Hematopoietic multipotent progenitor cell treated with erythropoietin and hydrocortisone succinate and interleukin-3 and kit ligand, for 4 days (in vitro differentiated cells): ENCODE measurements around the gene CALCOCO1.

ENCODE experiments used
- DNase-seq: peaks from one replicate; pipeline ENCODE4 v3.0.0-alpha.2; 2015

CALCOCO1 gene

DNA sequence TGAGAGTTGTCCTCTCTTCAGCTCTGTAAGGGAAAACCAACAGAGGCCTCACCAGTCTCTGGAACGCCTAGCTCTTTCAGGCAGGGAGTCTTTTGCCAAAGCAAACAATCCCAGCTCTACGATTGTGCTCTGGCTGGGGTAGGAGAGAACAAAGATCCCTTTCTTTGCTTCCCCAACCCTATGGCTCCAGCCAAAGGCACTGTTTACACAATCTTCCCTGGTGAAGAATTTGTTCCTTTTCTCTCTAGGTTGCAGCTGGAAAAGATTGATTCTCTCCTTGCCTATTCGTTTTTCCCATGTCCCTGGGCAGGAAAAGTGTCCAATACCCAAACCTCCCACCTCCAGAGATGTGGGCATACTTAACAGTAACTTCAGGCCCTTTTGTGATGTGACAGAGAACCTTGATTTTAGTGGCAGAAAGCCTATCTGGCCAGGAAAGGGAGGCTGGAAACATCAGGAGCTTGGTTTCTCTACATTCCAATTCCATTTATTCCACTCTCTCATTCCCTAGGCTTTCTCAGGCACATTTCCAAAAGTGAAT is 68.2 kb downstream of the CALCOCO1 start:
- DNase-seq, result no peak
